Measurements from ENCODE around the gene SLC9A1.

GRCh38 chr1:27113861-27114260 is 41.1 kb downstream of the SLC9A1 start:
- TF ChIP-seq CBFB (IDR thresholded peaks at IDR 0.05; ENCODE audit: low read depth) (no peak), MTA3 (IDR thresholded peaks at IDR 0.05; ENCODE audit: borderline replicate concordance, low read length) (no peak), POLR2A (IDR thresholded peaks at IDR 0.05; ENCODE audit: low read depth, low read length) (no peak), NFIC (IDR thresholded peaks at IDR 0.05; ENCODE audit: low read depth, low read length) (no peak)
- TF ChIP-seq, protein P1, sequence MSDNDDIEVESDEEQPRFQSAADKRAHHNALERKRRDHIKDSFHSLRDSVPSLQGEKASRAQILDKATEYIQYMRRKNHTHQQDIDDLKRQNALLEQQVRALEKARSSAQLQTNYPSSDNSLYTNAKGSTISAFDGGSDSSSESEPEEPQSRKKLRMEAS (IDR thresholded peaks at IDR 0.05; ENCODE audit: low read depth, low read length), result no peak

All from GM12878 (cell line).